ENCODE measurements around the gene FUS. TPM values are rescaled to one million over a fixed set of nuclear protein-coding genes. Genes with fewer than 3 reads are reported as not detected.
A peak's percentile ranks its signal among the peaks of the same experiment; 100 is the strongest.

The FUS gene
- total and polyA plus RNA-seq, 9 of the 15 experiments (the other 6 are each of a cell fraction or from before 2014, with no cell fraction given) = 43.9 to 575 (median 87.2) TPM

DNA sequence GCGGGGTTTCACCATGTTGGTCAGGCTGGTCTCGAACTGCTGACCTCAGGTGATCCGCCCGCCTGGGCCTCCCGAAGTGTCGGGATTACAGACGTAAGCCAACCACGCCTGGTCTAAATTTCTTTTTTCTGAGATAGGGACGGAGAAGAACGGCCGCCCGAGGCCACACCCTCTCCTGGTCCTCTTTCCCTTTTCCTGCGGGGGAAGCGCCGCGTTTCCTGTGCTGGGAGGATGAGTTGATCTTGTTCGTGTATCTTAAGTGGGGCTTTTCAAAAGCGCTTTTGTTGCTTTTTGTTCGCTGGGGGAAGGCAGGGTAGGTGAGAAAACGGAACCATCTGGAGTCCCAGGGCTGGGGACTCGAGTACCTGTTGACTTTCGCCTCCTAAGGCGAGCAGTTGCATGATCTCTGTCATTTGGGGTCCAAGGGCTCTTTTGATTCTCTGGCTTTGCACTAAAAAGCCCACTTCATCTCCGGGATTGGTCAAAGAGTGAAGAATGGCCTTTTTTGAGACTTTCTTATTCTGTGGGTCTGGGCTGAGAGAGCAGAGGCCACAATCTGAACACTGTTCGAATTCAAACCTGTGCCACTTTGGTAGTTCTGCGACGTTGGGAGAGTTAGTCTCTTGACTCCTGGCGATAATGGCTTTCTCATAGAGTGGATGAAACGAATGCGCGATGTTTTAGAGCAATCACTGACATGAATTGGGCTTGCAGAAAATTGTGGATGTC is 1.3 kb downstream of the FUS start (continued):
- TF ChIP-seq, protein P1, sequence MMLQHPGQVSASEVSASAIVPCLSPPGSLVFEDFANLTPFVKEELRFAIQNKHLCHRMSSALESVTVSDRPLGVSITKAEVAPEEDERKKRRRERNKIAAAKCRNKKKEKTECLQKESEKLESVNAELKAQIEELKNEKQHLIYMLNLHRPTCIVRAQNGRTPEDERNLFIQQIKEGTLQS (IDR thresholded peaks at IDR 0.05) = no peak
- TF ChIP-seq, protein P1 (CRISPR knock-in tag; conservative IDR thresholded peaks at IDR 0.05) = 0 out of 2 replicates have a peak, but pooled peaks have one; percentile 1
- TF ChIP-seq SIN3A (IDR thresholded peaks at IDR 0.05; ENCODE audit: borderline replicate concordance in 2 of 2, control insufficient read depth in 1 of 2, low read depth in 2 of 2, low read length in 2 of 2) = peak in 1 of 2 experiments; percentile 2; a peak in 1 of 4 replicates
- no peak for TF ChIP-seq HDAC3 (IDR thresholded peaks at IDR 0.05; ENCODE audit: borderline replicate concordance, partially characterized antibody)
- TF ChIP-seq, protein P2, sequence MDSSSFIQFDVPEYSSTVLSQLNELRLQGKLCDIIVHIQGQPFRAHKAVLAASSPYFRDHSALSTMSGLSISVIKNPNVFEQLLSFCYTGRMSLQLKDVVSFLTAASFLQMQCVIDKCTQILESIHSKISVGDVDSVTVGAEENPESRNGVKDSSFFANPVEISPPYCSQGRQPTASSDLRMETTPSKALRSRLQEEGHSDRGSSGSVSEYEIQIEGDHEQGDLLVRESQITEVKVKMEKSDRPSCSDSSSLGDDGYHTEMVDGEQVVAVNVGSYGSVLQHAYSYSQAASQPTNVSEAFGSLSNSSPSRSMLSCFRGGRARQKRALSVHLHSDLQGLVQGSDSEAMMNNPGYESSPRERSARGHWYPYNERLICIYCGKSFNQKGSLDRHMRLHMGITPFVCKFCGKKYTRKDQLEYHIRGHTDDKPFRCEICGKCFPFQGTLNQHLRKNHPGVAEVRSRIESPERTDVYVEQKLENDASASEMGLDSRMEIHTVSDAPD (CRISPR knock-in tag; IDR thresholded peaks at IDR 0.05) = no peak
- peak; percentile 65 for TF ChIP-seq CHD1 (IDR thresholded peaks at IDR 0.05; ENCODE audit: low read length)
- TF ChIP-seq ZNF12 (CRISPR knock-in tag; IDR thresholded peaks at IDR 0.05) = 0 out of 2 replicates have a peak, but pooled peaks have one; percentile 18
